ENCODE data around the gene C3orf62.

Gene C3orf62

GRCh38 chr3:49276475-49277382 lies at the start of gene C3orf62:
Gene C3orf62 (minus strand): TSS chr3:49277232. CDS start chr3:49276872, 360 bp downstream.
- DNase-seq, result peak; percentile 70

- no peak for DNase-seq
Observed at GRCh38 chr3:49324768-49325167, 47.7 kb upstream of the C3orf62 start.

GRCh38 chr3:49316696-49317457 lies 39.8 kb upstream of the C3orf62 start:
- no peak for DNase-seq

- DNase-seq, result no peak
Observed at GRCh38 chr3:49313896-49314688, 37.1 kb upstream of the C3orf62 start.

- DNase-seq, result no peak
Observed at GRCh38 chr3:49311283-49311682, 34.3 kb upstream of the C3orf62 start.

GRCh38 chr3:49310677-49311076 lies 33.6 kb upstream of the C3orf62 start:
- no peak for DNase-seq

- no peak for DNase-seq
Observed at GRCh38 chr3:49305608-49306007, 28.6 kb upstream of the C3orf62 start.

GRCh38 chr3:49302613-49303012 lies 25.6 kb upstream of the C3orf62 start:
- DNase-seq, result no peak

GRCh38 chr3:49300595-49300994 lies 23.6 kb upstream of the C3orf62 start:
- DNase-seq, result no peak

GRCh38 chr3:49298511-49298910 lies 21.5 kb upstream of the C3orf62 start:
- DNase-seq, result no peak

GRCh38 chr3:49296781-49297411 lies 19.9 kb upstream of the C3orf62 start:
- DNase-seq, result no peak

- peak; percentile 62 for DNase-seq
Observed at GRCh38 chr3:49295489-49296058, 18.5 kb upstream of the C3orf62 start.

GRCh38 chr3:49294343-49294742 lies 17.3 kb upstream of the C3orf62 start:
- no peak for DNase-seq

GRCh38 chr3:49283997-49284396 lies 7.0 kb upstream of the C3orf62 start:
- DNase-seq, result no peak

- no peak for DNase-seq
Observed at GRCh38 chr3:49279376-49279775, 2.3 kb upstream of the C3orf62 start.

GRCh38 chr3:49278548-49278947 lies 1.5 kb upstream of the C3orf62 start:
- DNase-seq, result no peak

- no peak for DNase-seq
Observed at GRCh38 chr3:49277383-49277775, 347 bp upstream of the C3orf62 start.

- no peak for DNase-seq
Observed at GRCh38 chr3:49273825-49274532, 3.1 kb downstream of the C3orf62 start.

GRCh38 chr3:49271047-49271446 lies 6.0 kb downstream of the C3orf62 start:
- no peak for DNase-seq

- DNase-seq, result no peak
Observed at GRCh38 chr3:49270156-49270500, 6.9 kb downstream of the C3orf62 start.

GRCh38 chr3:49269443-49270155 lies 7.4 kb downstream of the C3orf62 start:
- no peak for DNase-seq
